ENCODE measurements around the gene GPX4. TPM values are rescaled to one million over a fixed set of nuclear protein-coding genes. Genes with fewer than 3 reads are reported as not detected.

GPX4 gene
- total and polyA plus RNA-seq, 10 of the 15 experiments (the other 5 are each of a cell fraction or from before 2014, with no cell fraction given): 33.3 to 749 (median 297) TPM

- ATAC-seq (no peak), FAIRE-seq (no peak), DNase-seq (ENCODE audit: low read depth, low spot score) (no peak)
- no peak for TF ChIP-seq GATAD2B (conservative IDR thresholded peaks at IDR 0.05; ENCODE audit: low read depth)
- no peak for TF ChIP-seq TCF12 (IDR thresholded peaks at IDR 0.05; ENCODE audit: low read depth, low read length)
- Histone ChIP-seq H3K9me3 (replicated peaks; ENCODE audit: control insufficient read depth, insufficient read depth, low read length) (no peaks in the 10 kb centered on the region), H3K4me1 (ENCODE audit: control insufficient read depth, insufficient read depth, low read length) (peaks cover 6% of the 10 kb centered on the region; the same call in 1 of the 2 replicates), H3K79me2 (ENCODE audit: control insufficient read depth, insufficient read depth, low read length) (no peaks in the 10 kb centered on the region), H3K4me2 (ENCODE audit: control insufficient read depth, insufficient read depth) (no peak overlapping the region), H4K20me1 (ENCODE audit: control insufficient read depth, insufficient read depth) (no peaks in the 10 kb centered on the region), H3K4me3 (no peak overlapping the region), H3K9ac (ENCODE audit: control insufficient read depth, insufficient read depth, low read length) (no peak overlapping the region), H3K36me3 (ENCODE audit: control insufficient read depth in 2 of 2, insufficient read depth in 2 of 2, low read length in 1 of 2) (peaks cover 0 to 27% of the 10 kb centered on the region in 2 experiments; a peak in 3 of 4 replicates), H2AFZ (ENCODE audit: control insufficient read depth, low read depth, low read length) (no peak overlapping the region), H3K27ac (ENCODE audit: control insufficient read depth, insufficient read depth) (no peak overlapping the region), H3K27me3 (replicated peaks in 1 of 2; ENCODE audit: control insufficient read depth in 2 of 2, insufficient read depth in 2 of 2, low read length in 1 of 2) (no peaks in the 10 kb centered on the region)
- ChIA-PET CTCF (interaction anchor here (0.6 to 3.1 kb wide), 12 partner anchors 21 to 154 kb away, joined by 3 to 49 read pairs (median 7); partner anchors contain the start of gene ATP5F1D), RAD21 (ENCODE audit: unreplicated experiment) (interaction anchor here (1.0 to 3.0 kb wide), 8 partner anchors 16 to 110 kb away, joined by 3 to 38 read pairs (median 7); no protein-coding TSS in a partner anchor), POLR2A (interaction anchor here (1.0 to 1.4 kb wide), 2 partner anchors 14 to 19 kb away, joined by 3 to 8 read pairs; no protein-coding TSS in a partner anchor), SMC1A (ENCODE audit: uncharacterized antibody, unreplicated experiment) (interaction anchor here (0.9 to 3.1 kb wide), 6 partner anchors 11 to 128 kb away, joined by 3 to 24 read pairs (median 4); no protein-coding TSS in a partner anchor)
- WGBS (ENCODE audit: insufficient coverage, insufficient replicate concordance, low lambda C conversion rate, missing lambda C conversion rate): 88% methylated on average over 53 of the region's 71 CpGs
- intact Hi-C loops (cut with micrococcal nuclease; ENCODE audit: unreplicated experiment): loop anchor here (5.0 kb wide), 1 partner anchor 80 kb away; no protein-coding TSS in a partner anchor
- in situ Hi-C loops (cut with MboI): no loop called here
- no TSS peak for BruUV-seq (replicated peaks)
Measured at GRCh38 chr19:1112268-1113029, 8.7 kb downstream of the GPX4 start.
